PC-3 (cell line): ENCODE measurements around the gene PAK4. TPM values are rescaled to one million over a fixed set of nuclear protein-coding genes. Genes with fewer than 3 reads are reported as not detected.
A peak's percentile ranks its signal among the peaks of the same experiment; 100 is the strongest.

Source experiments
- ATAC-seq: fragments of 200-7000 bp; cut with Tn5 transposase; 2 replicates; pipeline ENCODE4 v1.9.1; 2020; ENCODE audit warnings: mild to moderate bottlenecking, moderate library complexity
- BruUV-seq: library from RNA; stranded (reverse); fragments of 400-500 nt; replicated peaks from 2 replicates; lab custom pipeline; 2021; lab: Mats Ljungman, UMichigan
- CTCF ChIA-PET: fragments of 300-600 bp; sonication (Branson Sonifier 250); formaldehyde crosslinking; loops from one replicate; lab custom pipeline; 2022; ENCODE audit warnings: antibody characterized with exemption; lab: Charles Lee
- POLR2A ChIA-PET: fragments of 300-600 bp; sonication (Branson Sonifier 250); formaldehyde crosslinking; loops from one replicate; lab custom pipeline; 2022; ENCODE audit warnings: antibody characterized with exemption; ENCODE audit not compliant: unreplicated experiment; lab: Charles Lee
- DNase-seq: peaks from one replicate; pipeline ENCODE4 v3.0.0-alpha.2; 2015
- H2AFZ ChIP-seq: fragments of 300-600 bp; sonication (generic); 2 replicates; pipeline ENCODE4 v1.6.0; 2016; ENCODE audit warnings: antibody characterized with exemption, low read length
- H3F3A ChIP-seq: fragments of 300-600 bp; sonication (generic); one replicate; pipeline ENCODE4 v1.6.0; 2017; ENCODE audit warnings: antibody characterized with exemption, low read length, control low read depth, mild to moderate bottlenecking; ENCODE audit not compliant: unreplicated experiment
- H3K27ac ChIP-seq: fragments of 300-600 bp; sonication (generic); 2 replicates; pipeline ENCODE4 v1.5.1; 2016; ENCODE audit warnings: mild to moderate bottlenecking, low read length
- H3K27me3 ChIP-seq: fragments of 300-600 bp; sonication (generic); 2 replicates; pipeline ENCODE4 v1.6.1; 2016; ENCODE audit warnings: low read length, mixed read lengths
- H3K36me3 ChIP-seq: fragments of 300-600 bp; sonication (generic); 2 replicates; pipeline ENCODE4 v1.6.1; 2016; ENCODE audit warnings: low read depth, mixed run types, low read length, mixed read lengths
- H3K4me1 ChIP-seq: fragments of 300-600 bp; sonication (generic); 2 replicates; pipeline ENCODE4 v1.5.1; 2016; ENCODE audit warnings: low read length; ENCODE audit not compliant: insufficient read depth
- H3K4me2 ChIP-seq: fragments of 300-600 bp; sonication (generic); 2 replicates; pipeline ENCODE4 v1.6.0; 2016; ENCODE audit warnings: low read length
- H3K4me3 ChIP-seq: fragments of 300-600 bp; sonication (generic); 2 replicates; pipeline ENCODE4 v1.5.1; 2016; ENCODE audit warnings: mild to moderate bottlenecking, low read length, mixed read lengths
- H3K79me2 ChIP-seq: fragments of 300-600 bp; sonication (generic); 2 replicates; pipeline ENCODE4 v1.6.1; 2017; ENCODE audit warnings: low read length, mixed read lengths
- H3K9ac ChIP-seq: fragments of 300-600 bp; sonication (generic); 2 replicates; pipeline ENCODE4 v1.6.0; 2016; ENCODE audit warnings: mild to moderate bottlenecking, low read length
- H3K9me2 ChIP-seq: fragments of 300-600 bp; sonication (generic); replicated peaks from 2 replicates; pipeline ENCODE4 v1.6.1; 2016; ENCODE audit warnings: mixed run types, low read length, mixed read lengths
- H3K9me3 ChIP-seq: fragments of 300-600 bp; sonication (generic); 2 replicates; pipeline ENCODE4 v1.6.1; 2016; ENCODE audit warnings: low read length, mixed read lengths
- H4K20me1 ChIP-seq: fragments of 300-600 bp; sonication (generic); 2 replicates; pipeline ENCODE4 v1.6.1; 2016; ENCODE audit warnings: low read length, mixed read lengths
- CTCF ChIP-seq: fragments of 300-600 bp; sonication (generic); conservative IDR thresholded peaks from 2 replicates; pipeline ENCODE4 v1.5.1; 2017; ENCODE audit warnings: antibody characterized with exemption, low read depth, mild to moderate bottlenecking, low read length
- EZH2 ChIP-seq: fragments of 300-600 bp; sonication (generic); IDR thresholded peaks from one replicate; pipeline ENCODE4 v1.6.1; 2017; ENCODE audit warnings: antibody characterized with exemption, mild to moderate bottlenecking, low read length; ENCODE audit not compliant: unreplicated experiment
- EZH2phosphoT487 ChIP-seq: fragments of 300-600 bp; sonication (generic); IDR thresholded peaks from 2 replicates; pipeline ENCODE4 v1.6.1; 2018; ENCODE audit warnings: mild to moderate bottlenecking, antibody characterized with exemption, low read length, borderline replicate concordance
- intact Hi-C: fragments of 100-400 bp; cut with micrococcal nuclease; formaldehyde crosslinking; loops from 2 replicates; pipeline ENCODE4 v1.9.0; 2023
- total RNA-seq: library from RNA; depleted of rRNA; stranded (reverse); fragments of >200 nt; gene quantifications from 2 replicates; pipeline ENCODE4 v1.2.3, GENCODE V29; 2014

PAK4 gene
- total RNA-seq, 1 experiment from 2014 or later = 13.5 TPM

GRCh38 chr19:39124136-39124764 lies 1.3 kb upstream of the PAK4 start:
- no peak for DNase-seq
- H3K79me2 ChIP-seq = peaks cover 37% of the 10 kb centered on the region
- no peaks in the 10 kb centered on the region for H3K27me3 ChIP-seq
- BruUV-seq = no TSS peak
- H3K9me2 ChIP-seq = no peaks in the 10 kb centered on the region
- peaks cover 7% of the 10 kb centered on the region; the same call in 1 of the 2 replicates for H3K4me1 ChIP-seq
- no peaks in the 10 kb centered on the region for H3F3A ChIP-seq
- no peaks in the 10 kb centered on the region for H3K9me3 ChIP-seq
- H4K20me1 ChIP-seq = peaks cover 19% of the 10 kb centered on the region
- ChIA-PET POLR2A (no interaction called here), CTCF (no interaction called here)
- no peak overlapping the region for H3K27ac ChIP-seq
- no peak overlapping the region for H3K9ac ChIP-seq
- no peak overlapping the region for H3K4me3 ChIP-seq
- no peak overlapping the region; the same call in 1 of the 2 replicates for H2AFZ ChIP-seq
- no peak for ATAC-seq
- TF ChIP-seq EZH2phosphoT487 (no peak), EZH2 (no peak), CTCF (no peak)
- H3K4me2 ChIP-seq = no peak overlapping the region
- intact Hi-C loops = no loop called here
- H3K36me3 ChIP-seq = no peaks in the 10 kb centered on the region

- H3K9me3 ChIP-seq = no peaks in the 10 kb centered on the region
- no peak for DNase-seq
- ChIA-PET POLR2A (no interaction called here), CTCF (no interaction called here)
- no peak overlapping the region for H3K27ac ChIP-seq
- H3K27me3 ChIP-seq = no peaks in the 10 kb centered on the region
- no peaks in the 10 kb centered on the region for H3K9me2 ChIP-seq
- ATAC-seq = no peak
- TF ChIP-seq EZH2 (no peak), EZH2phosphoT487 (no peak), CTCF (no peak)
- H3K9ac ChIP-seq = no peak overlapping the region
- H3K36me3 ChIP-seq = no peaks in the 10 kb centered on the region
- peak overlapping the region; percentile 96 for H3K4me3 ChIP-seq
- H3K4me2 ChIP-seq = peak overlapping the region; percentile 78
- peaks cover 7% of the 10 kb centered on the region; the same call in 1 of the 2 replicates for H3K4me1 ChIP-seq
- H3K79me2 ChIP-seq = peaks cover 44% of the 10 kb centered on the region
- no TSS peak for BruUV-seq
- no peaks in the 10 kb centered on the region for H3F3A ChIP-seq
- H2AFZ ChIP-seq = peak overlapping the region; percentile 92
- intact Hi-C loops = no loop called here
- peaks cover 20% of the 10 kb centered on the region for H4K20me1 ChIP-seq
These were observed 410 bp upstream of the PAK4 start for GRCh38 chr19:39125199-39125553.
